Activated CD4-positive, CD25-positive, alpha-beta regulatory T cell treated with anti-CD3 and anti-CD28 coated beads, Interleukin-2, amount 50 U/mL, for 16 hours (primary cell): ENCODE measurements around the gene TPI1.

Experiments used
- DNase-seq: peaks from one replicate; pipeline ENCODE4 v3.0.0-alpha.2; 2020; ENCODE audit warnings: low read depth, low spot score

Gene TPI1

GRCh38 chr12:6867413-6868210 lies at the start of gene TPI1:
Gene TPI1 (plus strand): TSS chr12:6867531. CDS start chr12:6867567, 36 bp downstream.
- DNase-seq = peak; percentile 55

DNA sequence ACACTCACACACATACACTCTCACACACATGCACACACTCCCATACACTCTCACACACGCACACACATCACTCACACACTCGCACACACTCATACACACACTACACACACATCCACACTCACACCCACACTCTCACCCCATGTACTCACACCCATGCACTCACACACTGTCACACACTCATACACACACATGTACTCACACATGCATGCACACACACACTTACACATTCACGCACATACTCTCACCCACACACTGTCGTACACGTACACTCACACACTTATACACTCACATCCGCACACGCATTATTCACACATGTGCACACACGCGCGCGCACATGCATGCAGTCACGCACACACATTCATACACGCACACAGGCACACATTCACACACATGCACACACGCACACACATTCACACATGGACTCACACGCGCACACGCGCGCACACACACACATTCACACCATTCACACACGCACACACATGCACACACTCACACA lies 49.6 kb upstream of the TPI1 start:
- no peak for DNase-seq

- no peak for DNase-seq
These were observed 49.1 kb upstream of the TPI1 start for GRCh38 chr12:6818222-6818621.

GRCh38 chr12:6818645-6819044 lies 48.7 kb upstream of the TPI1 start:
- no peak for DNase-seq

DNA sequence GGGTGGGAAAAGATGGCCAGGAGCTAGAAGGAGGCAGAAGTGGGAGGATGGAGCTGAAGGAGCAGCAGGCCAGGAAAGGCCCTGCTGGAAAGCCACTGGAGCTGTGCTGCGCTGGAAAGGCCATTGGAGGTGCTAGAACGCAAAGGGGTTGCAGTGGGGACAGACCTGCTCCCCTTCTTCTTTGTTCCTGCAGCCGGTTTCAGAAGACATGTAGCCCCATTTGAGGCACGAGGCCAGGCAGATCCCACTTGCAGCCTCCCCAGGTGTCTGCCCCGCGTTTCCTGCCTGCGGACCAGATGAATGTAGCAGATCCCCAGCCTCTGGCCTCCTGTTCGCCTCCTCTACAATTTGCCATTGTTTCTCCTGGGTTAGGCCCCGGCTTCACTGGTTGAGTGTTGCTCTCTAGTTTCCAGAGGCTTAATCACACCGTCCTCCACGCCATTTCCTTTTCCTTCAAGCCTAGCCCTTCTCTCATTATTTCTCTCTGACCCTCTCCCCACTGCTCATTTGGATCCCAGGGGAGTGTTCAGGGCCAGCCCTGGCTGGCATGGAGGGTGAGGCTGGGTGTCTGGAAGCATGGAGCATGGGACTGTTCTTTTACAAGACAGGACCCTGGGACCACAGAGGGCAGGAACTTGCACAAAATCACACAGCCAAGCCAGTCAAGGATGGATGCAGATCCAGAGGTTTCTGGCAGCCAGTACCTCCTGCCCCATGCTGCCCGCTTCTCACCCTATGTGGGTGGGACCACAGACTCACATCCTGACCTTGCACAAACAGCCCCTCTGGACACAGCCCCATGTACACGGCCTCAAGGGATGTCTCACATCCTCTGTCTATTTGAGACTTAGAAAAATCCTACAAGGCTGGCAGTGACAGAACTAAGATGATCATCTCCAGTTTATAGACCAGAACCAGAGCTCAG lies 48.0 kb upstream of the TPI1 start:
- no peak for DNase-seq

DNA sequence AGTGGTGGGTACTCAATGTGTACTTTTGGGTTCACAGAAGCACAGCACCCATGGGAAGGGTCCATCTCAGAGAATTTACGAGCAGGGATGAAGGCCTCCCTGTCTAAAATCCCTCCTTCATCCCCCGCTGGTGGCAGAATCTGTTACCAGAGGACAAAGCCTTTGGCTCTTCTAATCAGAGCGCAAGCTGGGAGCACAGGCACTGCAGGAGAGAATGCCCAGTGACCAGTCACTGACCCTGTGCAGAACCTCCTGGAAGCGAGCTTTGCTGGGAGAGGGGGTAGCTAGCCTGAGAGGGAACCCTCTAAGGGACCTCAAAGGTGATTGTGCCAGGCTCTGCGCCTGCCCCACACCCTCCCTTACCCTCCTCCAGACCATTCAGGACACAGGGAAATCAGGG lies 47.2 kb upstream of the TPI1 start:
- no peak for DNase-seq

- no peak for DNase-seq
These were observed 45.5 kb upstream of the TPI1 start, which contains the start of gene GPR162 for GRCh38 chr12:6821591-6822425. Gene GPR162 (plus strand): TSS chr12:6821821. CDS start chr12:6823899, 2,078 bp downstream.

DNA sequence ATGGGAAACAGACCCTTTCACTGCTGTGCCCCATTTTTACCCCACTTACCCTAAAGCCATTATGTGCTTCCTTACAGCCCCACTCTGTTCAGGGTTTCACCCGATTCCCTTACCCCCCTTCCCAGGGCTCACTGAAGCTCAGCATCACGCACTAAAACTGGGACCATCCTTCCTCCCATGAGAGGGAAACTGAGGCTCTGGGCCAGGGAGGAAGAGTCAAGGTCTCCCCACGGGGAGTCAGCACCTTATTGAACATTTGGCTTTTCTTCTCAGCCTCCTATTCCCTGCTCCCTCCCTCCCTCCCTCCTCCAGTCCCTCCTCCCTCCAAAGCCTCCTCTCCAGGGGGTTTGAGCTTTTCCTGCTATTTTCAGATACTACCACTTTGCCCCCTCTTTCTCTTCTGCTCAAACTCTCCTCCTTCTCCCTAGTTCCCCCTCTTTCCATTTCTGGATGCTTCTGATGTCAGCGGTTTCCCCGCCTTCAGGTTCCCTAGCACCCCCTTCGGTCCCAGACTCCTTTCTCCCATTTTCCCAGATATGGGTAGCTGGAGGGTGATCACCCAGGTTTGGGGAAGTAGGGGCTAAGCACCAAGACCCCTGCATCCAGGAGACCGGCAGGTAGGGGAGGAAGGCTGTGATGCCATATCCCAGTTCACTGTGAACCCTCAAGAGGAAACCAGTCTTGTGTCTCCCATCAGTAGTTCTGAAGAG lies 44.8 kb upstream of the TPI1 start:
- DNase-seq = no peak

GRCh38 chr12:6823182-6824084 lies 43.9 kb upstream of the TPI1 start:
- no peak for DNase-seq

GRCh38 chr12:6824085-6824775 lies 43.1 kb upstream of the TPI1 start:
- DNase-seq = no peak

DNA sequence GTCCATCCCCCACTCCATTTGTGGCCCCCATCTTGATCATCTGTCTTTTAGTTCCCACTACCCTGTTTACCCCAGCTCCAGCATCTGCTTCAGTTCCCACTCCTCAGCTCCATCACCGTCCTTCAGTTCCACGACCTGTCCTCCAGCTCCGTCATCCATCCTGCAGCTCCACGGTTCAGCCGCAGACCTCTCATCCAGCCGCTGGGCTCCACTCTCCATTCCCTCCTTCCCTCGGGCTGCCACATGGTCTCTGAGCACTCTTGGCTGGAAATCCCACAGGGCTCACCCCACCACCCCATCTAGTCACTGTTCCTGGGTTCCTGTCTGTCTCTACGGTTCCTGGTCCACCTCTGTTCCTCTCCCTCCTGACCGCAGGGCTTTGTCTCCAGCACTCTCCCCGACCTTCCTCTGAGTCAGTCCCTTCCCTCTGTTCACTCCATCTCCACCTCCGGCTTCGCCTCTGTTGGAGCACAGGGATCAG lies 42.4 kb upstream of the TPI1 start:
- DNase-seq = no peak

DNA sequence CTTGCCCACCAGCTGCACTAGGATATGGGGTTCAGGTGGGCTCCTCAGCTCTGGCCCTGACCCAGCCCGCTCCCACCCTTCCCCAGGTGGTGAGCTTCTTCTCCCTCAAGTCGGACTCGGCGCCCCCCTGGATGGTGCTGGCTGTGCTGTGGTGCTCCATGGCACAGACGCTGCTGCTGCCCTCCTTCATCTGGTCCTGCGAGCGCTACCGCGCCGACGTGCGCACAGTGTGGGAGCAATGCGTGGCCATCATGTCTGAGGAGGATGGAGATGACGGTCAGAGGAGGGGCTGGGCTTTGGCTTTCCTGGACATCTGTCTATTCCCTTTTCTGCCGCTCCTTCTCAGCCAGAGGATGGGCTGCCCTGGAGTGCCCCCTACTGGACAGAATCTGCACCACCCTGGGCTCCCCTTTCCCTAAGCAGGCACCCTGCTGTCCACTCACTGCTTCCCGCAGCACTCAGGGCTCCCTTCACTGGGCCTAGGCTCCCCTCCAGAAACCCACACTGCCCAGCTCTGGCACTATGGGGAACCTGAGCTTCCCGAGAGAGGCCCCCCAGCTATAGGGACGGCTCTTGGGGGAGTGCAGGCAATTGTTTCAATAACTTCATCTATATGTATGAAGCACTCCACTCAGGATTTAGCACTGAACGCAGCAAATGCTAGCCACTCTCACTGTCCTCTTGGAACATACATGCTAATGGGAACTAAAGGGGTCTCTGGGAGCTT lies 41.8 kb upstream of the TPI1 start:
- peak; percentile 57 for DNase-seq

GRCh38 chr12:6826125-6826733 lies 41.1 kb upstream of the TPI1 start:
- no peak for DNase-seq

GRCh38 chr12:6826734-6827436 lies 40.4 kb upstream of the TPI1 start:
- DNase-seq = no peak

DNA sequence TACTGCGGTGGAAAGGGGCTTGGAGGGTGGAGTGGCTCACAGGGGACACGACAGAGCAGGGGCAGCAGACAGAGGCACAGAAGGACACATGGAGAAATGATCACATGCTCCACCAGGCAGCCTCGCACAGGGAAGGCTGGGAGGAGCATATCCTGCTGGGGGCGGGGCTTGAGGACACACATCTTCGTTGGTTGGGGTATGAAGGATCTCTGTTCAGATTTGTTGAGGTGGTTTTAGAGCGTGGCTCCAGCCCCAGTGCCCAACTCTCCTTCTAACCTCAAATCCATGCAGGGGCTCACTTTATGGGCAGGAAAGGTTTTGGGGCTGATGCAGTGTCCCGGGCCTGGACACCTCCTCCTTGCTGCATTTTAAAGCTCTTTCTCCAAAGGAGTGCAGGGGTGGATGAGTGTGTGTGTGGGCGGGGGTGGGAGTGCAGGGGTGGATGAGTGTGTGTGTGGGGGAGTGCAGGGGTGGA lies 39.9 kb upstream of the TPI1 start:
- DNase-seq = no peak

GRCh38 chr12:6827982-6828780 lies 39.1 kb upstream of the TPI1 start, which contains the start of gene P3H3:
Gene P3H3 (plus strand): TSS chr12:6828407. CDS start chr12:6828441, 34 bp downstream.
- no peak for DNase-seq
